HL-60/S4 treated with phorbol 12-myristate 13-acetate at 8.2 ng/mL for 4 days and 3 days (cell line): ENCODE data around the gene STRIT1.
"Not testable (repeated sequence)": the region's sequence is repeated elsewhere in the genome, so short reads cannot be mapped to it uniquely, and the experiment has no call there.

Experiments
- in situ Hi-C: fragments of 300-500 bp; cut with MboI; formaldehyde crosslinking; loops from 2 replicates; pipeline ENCODE4 v1.15.0; 2022; ENCODE audit warnings: low sequenced_read_pairs

Gene STRIT1

GRCh38 chr3:155275159-155275754, 18.2 kb downstream of the STRIT1 start:
- in situ Hi-C loops, result not testable (repeated sequence)

- in situ Hi-C loops, result not testable (repeated sequence)
Observed at GRCh38 chr3:155274435-155274834, 19.0 kb downstream of the STRIT1 start.

- in situ Hi-C loops, result no loop called here
Observed at GRCh38 chr3:155271343-155271613, 22.2 kb downstream of the STRIT1 start.

GRCh38 chr3:155270485-155271342, 22.8 kb downstream of the STRIT1 start:
- in situ Hi-C loops, result no loop called here

- in situ Hi-C loops, result no loop called here
Observed at GRCh38 chr3:155270063-155270462, 23.4 kb downstream of the STRIT1 start.

GRCh38 chr3:155262855-155263254, 30.6 kb downstream of the STRIT1 start:
- in situ Hi-C loops, result not testable (repeated sequence)

GRCh38 chr3:155262295-155262694, 31.2 kb downstream of the STRIT1 start:
- in situ Hi-C loops, result no loop called here

GRCh38 chr3:155254445-155254844, 39.0 kb downstream of the STRIT1 start:
- in situ Hi-C loops, result no loop called here

- in situ Hi-C loops, result no loop called here
Observed at GRCh38 chr3:155252535-155252934, 40.9 kb downstream of the STRIT1 start.

GRCh38 chr3:155252021-155252420, 41.5 kb downstream of the STRIT1 start:
- in situ Hi-C loops, result no loop called here

- in situ Hi-C loops, result no loop called here
Observed at GRCh38 chr3:155248531-155249187, 44.8 kb downstream of the STRIT1 start.

GRCh38 chr3:155244699-155245098, 48.8 kb downstream of the STRIT1 start:
- in situ Hi-C loops, result no loop called here

GRCh38 chr3:155244216-155244615, 49.3 kb downstream of the STRIT1 start:
- in situ Hi-C loops, result no loop called here

- in situ Hi-C loops, result no loop called here
Observed at GRCh38 chr3:155243512-155243921, 50.0 kb downstream of the STRIT1 start.

- in situ Hi-C loops, result no loop called here
Observed at GRCh38 chr3:155242342-155242741, 51.1 kb downstream of the STRIT1 start.

GRCh38 chr3:155241579-155241978, 51.9 kb downstream of the STRIT1 start:
- in situ Hi-C loops, result no loop called here
